ENCODE data around the gene LAMB4.

GRCh38 chr7:108029034-108029433 is 101.1 kb downstream of the LAMB4 start:
- TF ChIP-seq CTCF (conservative IDR thresholded peaks at IDR 0.05 in 1 of 2, IDR thresholded peaks at IDR 0.05 in 1 of 2; ENCODE audit: low read depth in 1 of 2, low read length in 2 of 2) = no peak
- TF ChIP-seq EZH2 (IDR thresholded peaks at IDR 0.05; ENCODE audit: low read length, missing control alignments) = no peak
